T-cell (primary cell): ENCODE data around the gene ATPAF1. TPM values are rescaled to one million over a fixed set of nuclear protein-coding genes. Genes with fewer than 3 reads are reported as not detected.

Experiments used
- ATAC-seq, 4 experiments: fragments of 200-7000 bp in 3 of 4; fragments of 150-1000 bp in 1 of 4; cut with Tn5 transposase; replicated peaks in 1 of 4; 1 replicate in 3 of 4; 2 replicates in 1 of 4; pipeline ENCODE4 v1.10.0; 2021; ENCODE audit warnings: moderate library complexity in 3 of 4, mild to moderate bottlenecking in 2 of 4, moderate number of reproducible peaks in 1 of 4
- CTCF ChIA-PET, 2 donors: fragments of 300-600 bp; sonication (Branson Sonifier 250); formaldehyde crosslinking; loops; one replicate each; lab custom pipeline; 2022; ENCODE audit warnings: antibody characterized with exemption in 2 of 2; lab: Charles Lee
- POLR2A ChIA-PET, 2 donors: fragments of 300-600 bp; sonication (Branson Sonifier 250); formaldehyde crosslinking; loops; one replicate each; lab custom pipeline; 2022; ENCODE audit warnings: antibody characterized with exemption in 2 of 2; lab: Charles Lee
- DNase-seq, 35 experiments: peaks; one replicate each; pipeline versions ENCODE4 v3.0.0 to v3.0.0-alpha.2; 2013 to 2023
- H3K27ac ChIP-seq: one replicate; pipeline ENCODE4 v1.5.1; 2013; ENCODE audit warnings: low read length
- H3K27me3 ChIP-seq, 2 experiments: replicated peaks in 1 of 2; 1 replicate in 1 of 2; 2 replicates in 1 of 2; pipeline versions ENCODE4 v1.6.1 to v1.7.0; 2013; ENCODE audit warnings: low read length in 1 of 2, mixed read lengths in 1 of 2; ENCODE audit not compliant: control insufficient read depth in 2 of 2, insufficient read depth in 2 of 2; ENCODE audit errors: extremely low read depth in 1 of 2
- H3K36me3 ChIP-seq, 2 donors: 1 replicate in 1 of 2; 2 replicates in 1 of 2; pipeline versions ENCODE4 v1.6.1 to v1.7.0; 2013; ENCODE audit warnings: low read length in 1 of 2; ENCODE audit not compliant: control insufficient read depth in 2 of 2, insufficient read depth in 1 of 2; ENCODE audit errors: extremely low read depth in 1 of 2
- H3K4me1 ChIP-seq, 2 experiments: 1 replicate in 1 of 2; 2 replicates in 1 of 2; pipeline versions ENCODE4 v1.6.1 to v1.7.0; 2013; ENCODE audit warnings: low read length in 2 of 2, mixed read lengths in 1 of 2; ENCODE audit not compliant: insufficient read depth in 2 of 2, control insufficient read depth in 1 of 2; ENCODE audit errors: extremely low read depth in 1 of 2
- H3K4me3 ChIP-seq, 2 donors: 1 replicate in 1 of 2; 2 replicates in 1 of 2; pipeline versions ENCODE4 v1.5.1 to v1.7.0; 2013; ENCODE audit warnings: mild to moderate bottlenecking in 2 of 2, low read length in 1 of 2, moderate library complexity in 1 of 2; ENCODE audit not compliant: control insufficient read depth in 1 of 2; ENCODE audit errors: extremely low read depth in 1 of 2
- H3K9me3 ChIP-seq: 2 replicates; pipeline ENCODE4 v1.7.0; 2013
- H3K27ac Mint-ChIP-seq, 2 donors: one replicate each; pipeline ENCODE4 v1.8.0; 2020 to 2021; ENCODE audit warnings: mild to moderate bottlenecking in 2 of 2, mixed read lengths in 2 of 2
- H3K27me3 Mint-ChIP-seq, 2 donors: one replicate each; pipeline ENCODE4 v1.8.0; 2021 to 2022; ENCODE audit warnings: mixed read lengths in 2 of 2
- H3K36me3 Mint-ChIP-seq: one replicate; pipeline ENCODE4 v1.8.0; 2021; ENCODE audit warnings: mixed read lengths
- H3K4me1 Mint-ChIP-seq, 3 donors: one replicate each; pipeline ENCODE4 v1.8.0; 2020 to 2022; ENCODE audit warnings: mixed read lengths in 3 of 3, mild to moderate bottlenecking in 1 of 3
- H3K4me3 Mint-ChIP-seq, 3 donors: one replicate each; pipeline ENCODE4 v1.8.0; 2020 to 2022; ENCODE audit warnings: mild to moderate bottlenecking in 3 of 3, mixed read lengths in 3 of 3, moderate library complexity in 3 of 3
- H3K9me3 Mint-ChIP-seq, 3 donors: one replicate each; pipeline ENCODE4 v1.8.0; 2020 to 2022; ENCODE audit warnings: mixed read lengths in 3 of 3
- WGBS: methylation state at CpG from one replicate; pipeline ENCODE4 v1.1.5; 2013; ENCODE audit warnings: missing lambda C conversion rate; ENCODE audit not compliant: insufficient coverage; 5-methylcytosine and 5-hydroxymethylcytosine counted together
- total RNA-seq, 35 experiments: library from RNA in 6 of 35; stranded (reverse) in 6 of 35; fragments of 120-200 nt in 1 of 35; gene quantifications; one replicate each; pipeline versions ENCODE4 v1.2.1 to v1.2.4 and lab custom pipeline; 2013 to 2026

ATPAF1 gene
- total RNA-seq, 5 donors from 2014 or later (not counting 1 experiment from before 2014, with no cell fraction given): 22.0 to 31.2 (median 26.0) TPM

GRCh38 chr1:46691997-46692790 lies 24.0 kb upstream of the ATPAF1 start:
- no peaks in the 10 kb centered on the region for H3K27me3 Mint-ChIP-seq
- no peak overlapping the region for H3K27ac ChIP-seq
- ChIA-PET CTCF (no interaction called here), POLR2A (no interaction called here)
- H3K27ac Mint-ChIP-seq: no peak overlapping the region
- H3K36me3 Mint-ChIP-seq: peaks cover 66% of the 10 kb centered on the region
- no peaks in the 10 kb centered on the region for H3K27me3 ChIP-seq
- no peak overlapping the region for H3K4me3 Mint-ChIP-seq
- H3K9me3 ChIP-seq: no peaks in the 10 kb centered on the region
- H3K4me3 ChIP-seq: no peak overlapping the region
- no peak for ATAC-seq
- no peaks in the 10 kb centered on the region for H3K4me1 ChIP-seq
- peaks cover 7 to 17% (median 13%) of the 10 kb centered on the region in 3 donors for H3K4me1 Mint-ChIP-seq
- DNase-seq: no peak
- H3K9me3 Mint-ChIP-seq: no peaks in the 10 kb centered on the region
- peaks cover 18 to 83% of the 10 kb centered on the region in 2 donors for H3K36me3 ChIP-seq
- 100% methylated on average over 1 of the region's 6 CpGs for WGBS

DNA sequence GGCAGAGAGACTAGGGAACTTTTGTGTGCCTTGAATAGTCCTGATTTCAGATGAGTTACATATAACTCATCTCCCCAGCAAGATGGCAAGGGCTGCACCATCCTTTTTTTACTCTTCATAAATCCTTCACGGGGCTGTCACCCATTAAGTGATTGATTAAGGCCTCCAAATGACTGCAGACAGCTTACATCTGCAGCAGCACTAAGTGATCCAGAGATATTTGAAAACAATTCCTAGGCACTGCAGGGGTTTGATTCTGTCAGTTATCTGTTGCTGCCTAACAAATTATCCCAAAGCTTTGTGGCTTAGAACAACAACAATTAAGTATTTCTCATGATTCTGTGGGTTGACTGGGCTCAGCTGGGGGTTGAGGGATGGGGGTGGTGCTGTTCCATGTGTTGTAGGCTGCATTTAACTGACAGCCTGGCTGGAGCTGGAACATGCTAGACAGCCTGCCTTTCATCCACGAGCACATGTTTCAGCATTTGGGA lies 22.8 kb upstream of the ATPAF1 start:
- POLR2A ChIA-PET: interaction anchor here in 1 of 2 donors (0.6 kb wide), 1 partner anchor 14 kb away, joined by 3 read pairs; no protein-coding TSS in a partner anchor
- H3K27ac Mint-ChIP-seq: no peak overlapping the region

DNA sequence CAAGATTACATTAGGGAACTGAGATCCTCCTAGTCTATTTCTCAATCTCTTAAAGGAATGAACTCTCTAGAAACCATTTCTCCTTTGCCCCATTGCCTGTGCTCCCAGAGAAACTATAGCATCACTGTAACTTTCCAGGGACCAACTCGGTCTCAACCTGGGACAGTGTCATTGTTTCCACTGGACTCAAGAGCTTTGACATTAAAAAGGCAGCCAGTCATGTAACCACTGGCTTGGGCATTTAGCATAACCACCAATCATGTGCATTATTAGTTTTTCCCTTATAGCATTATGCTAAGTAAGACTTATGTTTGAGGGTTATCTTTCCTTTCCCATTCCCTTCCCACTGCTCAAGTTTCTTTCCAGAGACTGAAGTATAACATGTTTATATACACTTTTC lies 21.7 kb upstream of the ATPAF1 start:
- H3K36me3 Mint-ChIP-seq: peaks cover 61% of the 10 kb centered on the region

More for the DNA sequence above, 22.8 kb upstream of the ATPAF1 start:
- Histone ChIP-seq H3K4me1 (no peaks in the 10 kb centered on the region), H3K27ac (no peak overlapping the region), H3K36me3 (peaks cover 20 to 83% of the 10 kb centered on the region in 2 donors), H3K4me3 (no peak overlapping the region), H3K9me3 (no peaks in the 10 kb centered on the region), H3K27me3 (no peaks in the 10 kb centered on the region)
- Mint-ChIP-seq H3K9me3 (no peaks in the 10 kb centered on the region), H3K4me1 (peaks cover 6 to 17% (median 16%) of the 10 kb centered on the region in 3 donors), H3K27me3 (no peaks in the 10 kb centered on the region), H3K4me3 (no peak overlapping the region), H3K36me3 (peaks cover 66% of the 10 kb centered on the region)
- DNase-seq (no peak), ATAC-seq (no peak)
- no CpG with 5 or more reads among the region's 2 CpGs for WGBS
- CTCF ChIA-PET: no interaction called here

GRCh38 chr1:46689356-46689755 lies 21.2 kb upstream of the ATPAF1 start:
- H3K27ac ChIP-seq: no peak overlapping the region
- POLR2A ChIA-PET: no interaction called here
- ATAC-seq: no peak
- Mint-ChIP-seq H3K27me3 (no peaks in the 10 kb centered on the region), H3K9me3 (no peaks in the 10 kb centered on the region), H3K36me3 (peaks cover 62% of the 10 kb centered on the region), H3K4me1 (peaks cover 6 to 17% (median 15%) of the 10 kb centered on the region in 3 donors), H3K4me3 (no peak overlapping the region), H3K27ac (peak overlapping the region in 1 of 2 donors; percentile 4)
- no peaks in the 10 kb centered on the region for H3K9me3 ChIP-seq
- H3K27me3 ChIP-seq: no peaks in the 10 kb centered on the region
- no CpG with 5 or more reads among the region's 2 CpGs for WGBS
- no peaks in the 10 kb centered on the region for H3K4me1 ChIP-seq
- CTCF ChIA-PET: no interaction called here
- DNase-seq: no peak
- H3K36me3 ChIP-seq: peaks cover 14 to 88% of the 10 kb centered on the region in 2 donors
- H3K4me3 ChIP-seq: no peak overlapping the region

More for the DNA sequence above, 21.7 kb upstream of the ATPAF1 start:
- H3K4me1 ChIP-seq: no peaks in the 10 kb centered on the region
- no peak for DNase-seq
- peak overlapping the region in 1 of 2 donors; percentile 46 for H3K27ac Mint-ChIP-seq
- CTCF ChIA-PET: interaction anchor here in 1 of 2 donors (0.6 kb wide), 1 partner anchor 16 kb away, joined by 3 read pairs; no protein-coding TSS in a partner anchor
- peaks cover 14 to 83% of the 10 kb centered on the region in 2 donors for H3K36me3 ChIP-seq
- no peak overlapping the region for H3K4me3 ChIP-seq
- WGBS: 71% methylated on average over 1 of the region's 1 CpG
- no peaks in the 10 kb centered on the region for H3K27me3 Mint-ChIP-seq
- no peak overlapping the region for H3K4me3 Mint-ChIP-seq
- no peaks in the 10 kb centered on the region for H3K9me3 Mint-ChIP-seq
- peaks cover 6 to 17% (median 16%) of the 10 kb centered on the region in 3 donors for H3K4me1 Mint-ChIP-seq
- no peak overlapping the region for H3K27ac ChIP-seq
- no peak for ATAC-seq
- H3K27me3 ChIP-seq: no peaks in the 10 kb centered on the region
- POLR2A ChIA-PET: no interaction called here
- no peaks in the 10 kb centered on the region for H3K9me3 ChIP-seq

DNA sequence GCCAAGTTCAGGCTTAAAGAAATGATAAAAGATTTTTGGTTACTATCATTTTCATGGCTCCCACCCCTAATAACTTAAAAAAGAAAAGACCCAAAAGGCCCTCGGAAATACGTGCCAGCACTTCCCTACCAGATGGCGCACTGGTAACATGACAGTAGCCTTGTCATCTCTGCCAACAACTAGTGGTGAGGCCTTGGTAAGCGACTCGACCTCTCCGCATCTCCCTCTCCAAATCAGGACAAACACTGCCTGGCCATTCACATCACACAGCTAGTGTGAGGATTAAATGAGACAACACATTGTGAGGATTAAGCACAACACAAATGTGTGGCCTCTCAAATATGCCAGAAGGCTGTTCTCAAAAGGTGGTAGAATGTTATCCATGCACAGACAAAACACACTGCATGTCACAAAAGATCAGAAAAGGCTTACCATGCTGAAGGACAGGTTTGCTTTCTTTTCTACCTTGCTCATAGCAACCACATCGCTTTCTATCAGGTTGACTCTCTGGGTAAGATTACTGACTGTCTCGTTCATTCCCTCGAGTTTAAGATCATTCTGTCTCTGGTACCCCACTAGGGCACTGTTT lies 19.9 kb upstream of the ATPAF1 start:
- Mint-ChIP-seq H3K4me3 (no peak overlapping the region), H3K4me1 (peaks cover 5 to 17% (median 13%) of the 10 kb centered on the region in 3 donors), H3K27me3 (no peaks in the 10 kb centered on the region), H3K27ac (peak overlapping the region in 1 of 2 donors; percentile 1), H3K9me3 (no peaks in the 10 kb centered on the region), H3K36me3 (peaks cover 72% of the 10 kb centered on the region)
- CTCF ChIA-PET: no interaction called here
- Histone ChIP-seq H3K36me3 (peaks cover 14 to 97% of the 10 kb centered on the region in 2 donors), H3K9me3 (no peaks in the 10 kb centered on the region), H3K4me1 (no peaks in the 10 kb centered on the region), H3K27ac (no peak overlapping the region), H3K27me3 (no peaks in the 10 kb centered on the region), H3K4me3 (no peak overlapping the region)
- POLR2A ChIA-PET: no interaction called here
- ATAC-seq (no peak), DNase-seq (no peak)
- WGBS: 76% methylated on average over 3 of the region's 9 CpGs

DNA sequence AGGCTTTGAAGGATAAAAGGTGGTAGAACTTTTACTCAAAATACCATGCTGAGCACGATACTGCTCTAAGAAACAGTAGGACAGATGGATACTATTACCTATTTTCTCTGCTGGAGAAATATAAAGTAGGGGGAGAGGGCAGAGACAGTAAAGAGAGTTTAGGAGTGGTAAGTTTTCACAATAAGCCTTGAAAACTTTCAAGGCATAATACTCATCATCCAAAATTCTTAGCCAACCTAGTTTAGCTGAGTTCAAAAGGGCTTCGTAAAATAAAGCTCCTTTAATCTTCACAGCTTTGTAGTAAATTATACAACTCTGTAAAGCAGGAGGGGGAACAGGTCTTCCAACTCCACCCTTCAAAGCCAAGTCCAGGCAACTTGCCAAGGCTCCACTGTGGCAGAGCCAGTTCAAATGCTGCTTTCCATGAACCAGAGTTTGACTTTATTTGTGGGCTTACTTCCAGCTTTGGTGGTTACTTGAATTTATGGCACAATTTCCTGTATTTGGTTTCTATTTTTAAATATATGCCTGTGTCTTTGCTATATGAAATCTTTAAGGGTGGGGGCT lies 19.0 kb upstream of the ATPAF1 start:
- no peak for ATAC-seq
- CTCF ChIA-PET: no interaction called here

More for the DNA sequence above, 19.0 kb upstream of the ATPAF1 start:
- Mint-ChIP-seq H3K4me1 (peaks cover 5 to 17% (median 13%) of the 10 kb centered on the region in 3 donors), H3K36me3 (peaks cover 73% of the 10 kb centered on the region), H3K27me3 (no peaks in the 10 kb centered on the region), H3K9me3 (no peaks in the 10 kb centered on the region), H3K27ac (peak overlapping the region; percentile 37 to 62), H3K4me3 (peak overlapping the region in 1 of 3 donors; percentile 12)
- Histone ChIP-seq H3K9me3 (no peaks in the 10 kb centered on the region), H3K27me3 (no peaks in the 10 kb centered on the region), H3K36me3 (peaks cover 14 to 97% of the 10 kb centered on the region in 2 donors), H3K4me1 (no peaks in the 10 kb centered on the region), H3K27ac (no peak overlapping the region), H3K4me3 (no peak overlapping the region)
- WGBS: no CpG with 5 or more reads among the region's 2 CpGs
- POLR2A ChIA-PET: interaction anchor here in 1 of 2 donors (0.6 kb wide), 1 partner anchor 15 kb away, joined by 3 read pairs; no protein-coding TSS in a partner anchor
- no peak for DNase-seq
